Right hindlimb (tissue), 1 donor: ENCODE data around the gene SLC16A7.
"Not testable (repeated sequence)": the region's sequence is repeated elsewhere in the genome, so short reads cannot be mapped to it uniquely, and the experiment has no call there.

Experiments used
- DNase-seq: peaks from one replicate; pipeline ENCODE4 v3.0.0-alpha.2; 2018

Gene SLC16A7

GRCh38 chr12:59737725-59738463 lies 142.1 kb downstream of the SLC16A7 start:
- no peak for DNase-seq

- no peak for DNase-seq
Observed at GRCh38 chr12:59742841-59743240, 147.0 kb downstream of the SLC16A7 start.

- DNase-seq: no peak
Observed at GRCh38 chr12:59744564-59744963, 148.7 kb downstream of the SLC16A7 start.

- not testable (repeated sequence) for DNase-seq
Observed at GRCh38 chr12:59751091-59751490, 155.3 kb downstream of the SLC16A7 start.

- DNase-seq: no peak
Observed at GRCh38 chr12:59761542-59761941, 165.7 kb downstream of the SLC16A7 start.

GRCh38 chr12:59763835-59764234 lies 168.0 kb downstream of the SLC16A7 start:
- no peak for DNase-seq

- DNase-seq: no peak
Observed at GRCh38 chr12:59768031-59768430, 172.2 kb downstream of the SLC16A7 start.

GRCh38 chr12:59780605-59781135 lies 184.8 kb downstream of the SLC16A7 start:
- DNase-seq: no peak

GRCh38 chr12:59787610-59788009 lies 191.8 kb downstream of the SLC16A7 start:
- no peak for DNase-seq

GRCh38 chr12:59792647-59793046 lies 196.8 kb downstream of the SLC16A7 start:
- DNase-seq: no peak

GRCh38 chr12:59803735-59804134 lies 207.9 kb downstream of the SLC16A7 start:
- no peak for DNase-seq

- no peak for DNase-seq
Observed at GRCh38 chr12:59808317-59808910, 212.6 kb downstream of the SLC16A7 start.

GRCh38 chr12:59811991-59812390 lies 216.2 kb downstream of the SLC16A7 start:
- DNase-seq: no peak

GRCh38 chr12:59812716-59813115 lies 216.9 kb downstream of the SLC16A7 start:
- DNase-seq: no peak

- no peak for DNase-seq
Observed at GRCh38 chr12:59820594-59821011, 224.8 kb downstream of the SLC16A7 start.

GRCh38 chr12:59823567-59823966 lies 227.7 kb downstream of the SLC16A7 start:
- DNase-seq: no peak

GRCh38 chr12:59827767-59828166 lies 231.9 kb downstream of the SLC16A7 start:
- no peak for DNase-seq

- DNase-seq: no peak
Observed at GRCh38 chr12:59828521-59828920, 232.7 kb downstream of the SLC16A7 start.

- DNase-seq: no peak
Observed at GRCh38 chr12:59833408-59833807, 237.6 kb downstream of the SLC16A7 start.

- DNase-seq: no peak
Observed at GRCh38 chr12:59834659-59835474, 239.0 kb downstream of the SLC16A7 start.
